K562 (cell line): ENCODE measurements around the gene YIPF5. TPM values are rescaled to one million over a fixed set of nuclear protein-coding genes. Genes with fewer than 3 reads are reported as not detected.

Experiments used
- ARNT ChIP-seq, 2 experiments: fragments of 450-650 bp; IDR thresholded peaks; 2 replicates each; pipeline ENCODE4 v1.6.1; 2016; ENCODE audit warnings: mild to moderate bottlenecking in 1 of 2
- ASH1L ChIP-seq: fragments of 450-650 bp; IDR thresholded peaks from 2 replicates; pipeline ENCODE4 v1.6.1; 2018; ENCODE audit warnings: borderline replicate concordance, mild to moderate bottlenecking, low read depth; ENCODE audit not compliant: partially characterized antibody
- CREB1 ChIP-seq, 2 experiments: sonication (generic) in 1 of 2; formaldehyde crosslinking in 1 of 2; IDR thresholded peaks; 2 replicates each; pipeline versions ENCODE4 v1.6.1 to v1.8.0; 2012 to 2022; ENCODE audit warnings: inconsistent platforms in 1 of 2, mild to moderate bottlenecking in 1 of 2, missing genetic modification reagents in 1 of 2, moderate library complexity in 1 of 2
- FOXJ3 ChIP-seq: sonication (generic); formaldehyde crosslinking; IDR thresholded peaks from 2 replicates; pipeline ENCODE4 v1.4.0; 2020; ENCODE audit warnings: mild to moderate bottlenecking, missing genetic modification reagents
- HNRNPH1 ChIP-seq: fragments of 200-400 bp; formaldehyde crosslinking; optimal IDR thresholded peaks from 2 replicates; pipeline ENCODE3; 2017; ENCODE audit warnings: low read depth, mild to moderate bottlenecking, low read length, moderate library complexity
- MTA2 ChIP-seq: fragments of 450-650 bp; IDR thresholded peaks from 2 replicates; pipeline ENCODE4 v1.6.1; 2016; ENCODE audit warnings: low read depth
- MYNN ChIP-seq, 2 experiments: sonication (generic); formaldehyde crosslinking in 1 of 2; IDR thresholded peaks; 2 replicates each; pipeline versions ENCODE4 v1.5.0 to v1.6.1; 2016 to 2020; ENCODE audit warnings: antibody characterized with exemption in 1 of 2, missing genetic modification reagents in 1 of 2
- NBN ChIP-seq: fragments of 450-650 bp; IDR thresholded peaks from 2 replicates; pipeline ENCODE4 v1.6.1; 2016; ENCODE audit warnings: low read depth, mild to moderate bottlenecking
- SETDB1 ChIP-seq: IDR thresholded peaks from one replicate; pipeline ENCODE4 v1.6.1; 2012; ENCODE audit warnings: low read length, control low read depth, inconsistent platforms
- TBP ChIP-seq: optimal IDR thresholded peaks from 2 replicates; pipeline ENCODE3; 2011; ENCODE audit warnings: low read depth, low read length, improper control_type of control experiment
- TCF7L2 ChIP-seq: fragments of 150-350 bp; IDR thresholded peaks from 2 replicates; pipeline ENCODE4 v1.6.1; 2016; ENCODE audit warnings: low read depth, mild to moderate bottlenecking, low read length, moderate library complexity
- TEAD4 ChIP-seq, 2 experiments: sonication (generic) in 1 of 2; formaldehyde crosslinking in 1 of 2; IDR thresholded peaks; 2 replicates each; pipeline versions ENCODE4 v1.6.1 to v1.8.0; 2012 to 2022; ENCODE audit warnings: borderline replicate concordance in 1 of 2, inconsistent platforms in 1 of 2, low read length in 1 of 2, mild to moderate bottlenecking in 1 of 2, missing genetic modification reagents in 1 of 2
- ZKSCAN1 ChIP-seq: fragments of 150-350 bp; IDR thresholded peaks from 2 replicates; pipeline ENCODE4 v1.6.1; 2016; ENCODE audit warnings: low read depth, low read length
- ZNF217 ChIP-seq: sonication (generic); formaldehyde crosslinking; IDR thresholded peaks from 2 replicates; pipeline ENCODE4 v1.8.0; 2022; ENCODE audit warnings: mild to moderate bottlenecking, missing genetic modification reagents
- ZNF699 ChIP-seq: fragments of 250-450 bp; sonication (Bioruptor Pico); IDR thresholded peaks from 2 replicates; pipeline ENCODE4 v1.8.0; 2021; ENCODE audit warnings: mild to moderate bottlenecking, moderate library complexity; ENCODE audit not compliant: insufficient replicate concordance
- polyA plus RNA-seq, 8 experiments: library from polyadenylated mRNA; depleted of rRNA in 4 of 8; stranded (reverse) in 5 of 8; unstranded in 3 of 8; fragments of >200 nt; fragmentation: Nextera tagmentation in 2 of 8; fragmentation: Illumina TruSeq in 1 of 8; extraction: Ambion mirVana in 2 of 8; extraction: Trizol in 1 of 8; gene quantifications; 2 replicates each; pipeline versions ENCODE4 v1.2.1 to v1.2.3, GENCODE V29; 2011 to 2014; ENCODE audit warnings: inconsistent platforms in 1 of 8, missing spikeins in 1 of 8
- total RNA-seq, 7 experiments: library from RNA; depleted of rRNA in 6 of 7; stranded (reverse); fragments of >200 nt in 6 of 7; fragmentation: Illumina TruSeq in 2 of 7; extraction: Trizol in 2 of 7; gene quantifications; 2 replicates each; pipeline versions ENCODE4 v1.2.1 to v1.2.3, GENCODE V29; 2011 to 2021; ENCODE audit warnings: low replicate concordance in 1 of 7
- TF ChIP-seq, protein P1 (sequence below), 2 experiments: IDR thresholded peaks in 1 of 2; conservative IDR thresholded peaks in 1 of 2; 2 replicates each; pipeline ENCODE4 v1.6.1; 2016; ENCODE audit warnings: low read depth in 2 of 2, mild to moderate bottlenecking in 1 of 2, missing compliant biosample characterization in 1 of 2, missing genetic modification characterization in 1 of 2, moderate library complexity in 1 of 2
- TF ChIP-seq, protein P2 (sequence below): fragments of 450-650 bp; formaldehyde crosslinking; IDR thresholded peaks from 2 replicates; pipeline ENCODE4 v1.4.0; 2020; ENCODE audit warnings: mild to moderate bottlenecking, moderate library complexity
- TF ChIP-seq, protein P3 (sequence below): fragments of 450-650 bp; IDR thresholded peaks from 2 replicates; pipeline ENCODE4 v1.7.0; 2016; ENCODE audit warnings: borderline replicate concordance
- TF ChIP-seq, protein P4 (sequence below): fragments of 450-650 bp; IDR thresholded peaks from 2 replicates; pipeline ENCODE4 v1.6.1; 2018; ENCODE audit warnings: mild to moderate bottlenecking, low read depth; ENCODE audit not compliant: partially characterized antibody

Gene YIPF5
- total and polyA plus RNA-seq, 9 of the 15 experiments (the other 6 are each of a cell fraction or from before 2014, with no cell fraction given), result 12.1 to 52.9 (median 33.7) TPM

GRCh38 chr5:144170276-144171024 is at the start of gene YIPF5, which contains the start of gene KCTD16 (continued):
- TF ChIP-seq, protein P1, sequence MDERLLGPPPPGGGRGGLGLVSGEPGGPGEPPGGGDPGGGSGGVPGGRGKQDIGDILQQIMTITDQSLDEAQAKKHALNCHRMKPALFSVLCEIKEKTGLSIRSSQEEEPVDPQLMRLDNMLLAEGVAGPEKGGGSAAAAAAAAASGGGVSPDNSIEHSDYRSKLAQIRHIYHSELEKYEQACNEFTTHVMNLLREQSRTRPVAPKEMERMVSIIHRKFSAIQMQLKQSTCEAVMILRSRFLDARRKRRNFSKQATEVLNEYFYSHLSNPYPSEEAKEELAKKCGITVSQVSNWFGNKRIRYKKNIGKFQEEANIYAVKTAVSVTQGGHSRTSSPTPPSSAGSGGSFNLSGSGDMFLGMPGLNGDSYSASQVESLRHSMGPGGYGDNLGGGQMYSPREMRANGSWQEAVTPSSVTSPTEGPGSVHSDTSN (CRISPR knock-in tag; IDR thresholded peaks at IDR 0.05; ENCODE audit: low read depth), result no peak
- TF ChIP-seq, protein P1 (tag; conservative IDR thresholded peaks at IDR 0.05; ENCODE audit: low read depth), result no peak
- TF ChIP-seq, protein P2, sequence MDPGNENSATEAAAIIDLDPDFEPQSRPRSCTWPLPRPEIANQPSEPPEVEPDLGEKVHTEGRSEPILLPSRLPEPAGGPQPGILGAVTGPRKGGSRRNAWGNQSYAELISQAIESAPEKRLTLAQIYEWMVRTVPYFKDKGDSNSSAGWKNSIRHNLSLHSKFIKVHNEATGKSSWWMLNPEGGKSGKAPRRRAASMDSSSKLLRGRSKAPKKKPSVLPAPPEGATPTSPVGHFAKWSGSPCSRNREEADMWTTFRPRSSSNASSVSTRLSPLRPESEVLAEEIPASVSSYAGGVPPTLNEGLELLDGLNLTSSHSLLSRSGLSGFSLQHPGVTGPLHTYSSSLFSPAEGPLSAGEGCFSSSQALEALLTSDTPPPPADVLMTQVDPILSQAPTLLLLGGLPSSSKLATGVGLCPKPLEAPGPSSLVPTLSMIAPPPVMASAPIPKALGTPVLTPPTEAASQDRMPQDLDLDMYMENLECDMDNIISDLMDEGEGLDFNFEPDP (CRISPR knock-in tag), result no peak
- TF ChIP-seq ARNT (IDR thresholded peaks at IDR 0.05) (no peak), NBN (no peak), ZNF699 (CRISPR knock-in tag) (no peak), TBP (peak; percentile 53), TEAD4 (IDR thresholded peaks at IDR 0.05; ENCODE audit: low read length) (no peak), TEAD4 (CRISPR knock-in tag; IDR thresholded peaks at IDR 0.05; ENCODE audit: borderline replicate concordance) (no peak), MTA2 (peak; percentile 69), HNRNPH1 (no peak), ZKSCAN1 (no peak), CREB1 (IDR thresholded peaks at IDR 0.05) (no peak; the same call in 1 of the 2 replicates), CREB1 (CRISPR knock-in tag; IDR thresholded peaks at IDR 0.05) (no peak; the same call in none of the 2 replicates), ASH1L (no peak), MYNN (IDR thresholded peaks at IDR 0.05) (no peak), MYNN (CRISPR knock-in tag; IDR thresholded peaks at IDR 0.05) (no peak), FOXJ3 (no peak), ZNF217 (no peak), TCF7L2 (no peak), SETDB1 (no peak)
- TF ChIP-seq, protein P3, sequence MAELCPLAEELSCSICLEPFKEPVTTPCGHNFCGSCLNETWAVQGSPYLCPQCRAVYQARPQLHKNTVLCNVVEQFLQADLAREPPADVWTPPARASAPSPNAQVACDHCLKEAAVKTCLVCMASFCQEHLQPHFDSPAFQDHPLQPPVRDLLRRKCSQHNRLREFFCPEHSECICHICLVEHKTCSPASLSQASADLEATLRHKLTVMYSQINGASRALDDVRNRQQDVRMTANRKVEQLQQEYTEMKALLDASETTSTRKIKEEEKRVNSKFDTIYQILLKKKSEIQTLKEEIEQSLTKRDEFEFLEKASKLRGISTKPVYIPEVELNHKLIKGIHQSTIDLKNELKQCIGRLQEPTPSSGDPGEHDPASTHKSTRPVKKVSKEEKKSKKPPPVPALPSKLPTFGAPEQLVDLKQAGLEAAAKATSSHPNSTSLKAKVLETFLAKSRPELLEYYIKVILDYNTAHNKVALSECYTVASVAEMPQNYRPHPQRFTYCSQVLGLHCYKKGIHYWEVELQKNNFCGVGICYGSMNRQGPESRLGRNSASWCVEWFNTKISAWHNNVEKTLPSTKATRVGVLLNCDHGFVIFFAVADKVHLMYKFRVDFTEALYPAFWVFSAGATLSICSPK, result no peak
- TF ChIP-seq, protein P4, sequence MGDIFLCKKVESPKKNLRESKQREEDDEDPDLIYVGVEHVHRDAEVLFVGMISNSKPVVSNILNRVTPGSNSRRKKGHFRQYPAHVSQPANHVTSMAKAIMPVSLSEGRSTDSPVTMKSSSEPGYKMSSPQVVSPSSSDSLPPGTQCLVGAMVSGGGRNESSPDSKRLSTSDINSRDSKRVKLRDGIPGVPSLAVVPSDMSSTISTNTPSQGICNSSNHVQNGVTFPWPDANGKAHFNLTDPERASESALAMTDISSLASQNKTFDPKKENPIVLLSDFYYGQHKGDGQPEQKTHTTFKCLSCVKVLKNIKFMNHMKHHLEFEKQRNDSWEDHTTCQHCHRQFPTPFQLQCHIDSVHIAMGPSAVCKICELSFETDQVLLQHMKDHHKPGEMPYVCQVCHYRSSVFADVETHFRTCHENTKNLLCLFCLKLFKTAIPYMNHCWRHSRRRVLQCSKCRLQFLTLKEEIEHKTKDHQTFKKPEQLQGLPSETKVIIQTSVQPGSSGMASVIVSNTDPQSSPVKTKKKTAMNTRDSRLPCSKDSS, result no peak
